Dermis microvascular lymphatic vessel endothelial cell (primary cell): Measurements from ENCODE around the gene FOXC2. TPM values are rescaled to one million over a fixed set of nuclear protein-coding genes. Genes with fewer than 3 reads are reported as not detected.

Experiments used
- DNase-seq, 2 donors: peaks; one replicate each; pipeline versions ENCODE4 v3.0.0 to v3.0.0-alpha.2; 2010; ENCODE audit warnings: low read depth in 2 of 2
- total RNA-seq: library from RNA; depleted of rRNA; stranded (reverse); fragments of >200 nt; gene quantifications from 2 replicates; pipeline ENCODE4 v1.2.1, GENCODE V29; 2014

The FOXC2 gene
- total RNA-seq, 1 donor from 2014 or later: 1.7 TPM

DNA sequence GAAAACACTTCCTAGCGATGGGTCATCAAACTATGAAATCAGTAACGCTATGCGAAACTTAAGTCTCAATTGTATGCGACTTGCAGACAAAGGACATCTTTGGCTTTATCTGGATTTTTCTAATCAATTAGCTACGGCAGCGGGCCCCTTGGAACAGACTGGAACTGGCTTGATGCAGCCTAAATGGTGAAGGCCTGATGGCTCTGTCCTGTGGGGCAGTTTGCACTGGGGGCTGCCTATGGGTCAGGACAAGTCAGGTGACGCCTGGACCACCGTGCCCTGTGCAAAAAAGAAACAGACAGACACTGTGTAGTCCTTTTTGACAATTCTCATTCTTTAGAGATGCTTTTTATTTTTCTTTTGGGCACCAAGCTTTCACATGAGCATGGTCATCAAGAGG, 33.6 kb upstream of the FOXC2 start:
- DNase-seq: no peak

DNA sequence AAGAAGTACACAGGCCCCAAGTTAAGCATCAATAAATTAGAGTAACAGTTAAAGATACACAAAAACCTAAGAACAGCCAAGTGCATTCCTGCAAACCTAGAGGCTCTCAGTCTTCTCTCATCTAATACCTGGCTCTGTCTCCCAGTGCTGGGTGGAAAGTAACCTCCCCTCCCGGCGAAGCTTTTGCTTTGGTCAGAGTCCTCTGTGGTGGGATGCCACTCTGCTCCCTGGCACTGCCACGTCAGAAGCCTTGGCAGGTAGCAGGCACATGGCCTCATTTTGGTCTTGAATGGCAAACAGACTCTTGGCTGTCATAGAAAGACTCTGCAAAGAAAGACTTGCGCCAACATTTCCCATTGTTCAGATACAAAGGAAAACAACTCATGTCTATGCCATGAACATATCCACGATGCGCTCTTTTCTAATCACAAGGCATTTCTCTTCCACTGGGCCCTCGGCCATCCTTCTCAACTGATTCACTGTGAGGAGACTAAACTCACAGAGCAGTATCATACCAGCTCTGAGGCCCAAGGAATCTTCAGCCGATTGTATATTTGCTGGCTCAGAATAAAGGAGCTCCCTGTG, 32.8 kb upstream of the FOXC2 start:
- DNase-seq: no peak

GRCh38 chr16:86534779-86535615, 31.6 kb upstream of the FOXC2 start:
- DNase-seq: no peak

- no peak for DNase-seq
Measured at GRCh38 chr16:86536621-86537020, 30.0 kb upstream of the FOXC2 start.

DNA sequence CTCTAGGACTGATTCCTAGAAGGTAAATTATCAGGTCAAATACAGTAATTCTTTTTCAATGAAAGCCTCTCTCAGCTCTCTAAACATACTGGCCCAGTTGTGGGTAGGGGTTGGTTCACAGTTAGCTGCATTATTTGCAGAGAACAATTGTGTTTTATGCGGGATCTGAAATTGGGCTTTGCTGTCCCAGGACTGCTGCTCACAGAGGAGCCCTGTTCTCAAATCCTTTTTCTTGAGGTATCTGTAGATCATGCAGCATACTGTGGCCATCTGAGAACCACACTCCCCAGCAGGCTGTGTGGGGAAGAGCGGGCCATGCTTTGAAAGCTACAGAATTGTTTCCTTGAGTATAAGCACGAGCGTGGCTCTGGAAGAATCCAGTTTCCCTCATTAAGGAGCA, 29.1 kb upstream of the FOXC2 start:
- no peak for DNase-seq

DNA sequence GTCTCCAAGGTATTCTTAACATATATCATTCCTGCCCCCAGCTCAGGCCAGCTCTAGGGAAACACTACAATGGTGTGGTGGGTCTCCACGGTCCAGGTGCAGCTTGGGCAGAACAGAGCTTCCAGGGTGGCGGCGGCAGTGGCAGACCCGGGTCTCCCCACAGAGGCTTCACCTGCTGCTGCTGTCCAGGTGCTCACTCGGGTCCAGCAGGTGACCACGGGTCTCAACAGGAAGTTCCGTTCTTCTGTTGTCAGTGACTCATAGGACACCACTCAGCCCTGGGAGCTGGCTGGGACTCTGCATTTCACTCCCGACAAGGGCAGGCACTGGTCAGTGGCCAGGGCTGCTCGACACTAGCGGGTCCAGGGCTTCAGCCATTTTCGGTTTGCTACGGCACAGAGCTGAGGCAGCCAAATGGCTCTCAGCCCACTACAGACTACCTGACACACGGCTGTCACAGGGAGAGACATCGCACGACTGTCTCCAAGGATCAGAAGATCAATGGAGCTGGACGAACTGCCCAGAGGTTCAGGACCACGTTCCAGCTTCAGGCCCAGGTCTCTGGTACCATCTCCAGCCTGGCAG, 28.3 kb upstream of the FOXC2 start:
- DNase-seq: no peak

DNA sequence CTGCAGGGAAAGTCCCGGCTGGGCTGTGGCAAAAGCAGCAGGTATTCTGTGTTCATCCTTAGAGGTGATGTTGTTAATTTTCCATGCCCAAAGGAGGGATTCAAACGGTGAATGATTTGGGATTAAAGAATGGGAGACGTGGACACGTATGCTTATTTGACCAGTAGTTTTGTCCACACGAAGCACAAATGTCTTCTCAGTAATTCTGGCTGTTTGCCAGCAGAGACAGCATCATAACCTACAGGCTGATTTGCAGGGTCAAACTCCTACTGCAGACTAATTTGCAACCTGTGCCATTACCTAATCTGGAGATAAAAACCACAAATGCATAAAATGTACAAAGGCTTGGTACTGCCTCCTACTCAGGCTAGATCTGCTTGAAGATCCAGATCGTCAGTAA, 25.7 kb upstream of the FOXC2 start:
- no peak for DNase-seq

DNA sequence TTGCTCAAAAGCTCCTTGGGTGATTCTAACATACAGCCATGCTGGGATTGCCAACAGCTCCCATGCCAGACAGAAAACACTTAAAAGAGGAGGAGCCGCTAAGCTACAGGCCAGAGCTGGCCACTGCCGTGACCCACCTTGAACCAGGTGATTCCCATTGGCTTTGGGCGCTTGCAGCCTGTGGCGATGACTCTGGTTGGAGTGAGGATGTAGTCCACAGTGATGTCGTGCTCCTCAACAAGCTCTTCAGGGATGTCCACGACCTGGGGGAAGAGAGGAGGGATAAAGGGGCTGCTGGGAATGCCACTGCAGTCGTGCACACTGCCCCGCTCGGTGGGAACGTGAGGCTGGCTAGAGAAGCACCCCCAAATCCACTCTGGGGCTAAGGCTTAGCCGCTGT, 25.1 kb upstream of the FOXC2 start:
- DNase-seq: no peak

DNA sequence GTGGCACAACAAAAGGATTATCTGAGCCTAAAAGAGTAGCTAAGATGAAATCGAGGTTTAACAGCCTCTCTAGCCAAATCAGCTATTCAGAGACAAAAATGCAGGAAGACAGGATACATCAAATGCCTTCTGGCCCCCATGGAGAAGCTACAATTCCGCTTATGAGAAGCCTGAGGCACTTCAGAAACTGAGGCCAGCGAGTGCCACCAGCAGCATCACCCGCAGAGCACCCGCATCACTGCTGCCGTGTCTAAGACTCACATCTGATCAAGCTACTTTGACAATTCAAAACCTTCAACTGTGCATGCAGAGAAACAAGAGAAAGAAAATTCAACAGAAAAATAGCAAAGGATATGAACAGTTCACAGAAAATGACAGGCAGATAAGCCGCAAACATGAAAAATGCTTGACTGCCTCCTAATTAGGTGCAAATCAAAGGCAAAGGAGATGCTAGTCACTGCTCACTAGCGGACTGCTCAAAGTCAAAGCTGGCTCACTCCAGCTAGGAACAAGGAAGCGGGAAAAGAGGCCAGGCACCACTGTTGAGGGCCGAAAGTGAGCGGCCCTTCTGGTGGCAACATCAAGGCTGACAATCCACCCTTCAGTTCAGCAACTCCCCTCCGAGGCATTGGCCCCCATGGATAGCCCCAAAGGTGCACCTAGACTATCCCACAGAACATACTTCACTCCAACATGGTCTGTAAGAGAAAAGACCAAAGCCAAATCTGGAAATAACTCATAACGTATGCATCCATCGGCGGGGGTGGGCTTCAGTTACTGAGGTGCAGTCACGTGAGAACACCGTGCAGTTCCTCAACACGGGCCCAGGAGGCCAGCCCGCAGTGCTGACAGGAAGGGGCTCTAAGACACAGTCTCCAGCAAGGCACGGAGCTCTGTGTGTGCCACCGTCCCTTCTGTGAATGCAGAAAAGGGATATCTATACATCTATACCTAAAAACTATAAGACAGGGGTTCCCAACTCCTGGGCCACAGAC, 23.6 kb upstream of the FOXC2 start:
- no peak for DNase-seq

- DNase-seq: no peak
Measured at GRCh38 chr16:86545481-86545880, 21.1 kb upstream of the FOXC2 start.

GRCh38 chr16:86545954-86546637, 20.5 kb upstream of the FOXC2 start:
- DNase-seq: peak in 1 of 2 donors; percentile 13

DNA sequence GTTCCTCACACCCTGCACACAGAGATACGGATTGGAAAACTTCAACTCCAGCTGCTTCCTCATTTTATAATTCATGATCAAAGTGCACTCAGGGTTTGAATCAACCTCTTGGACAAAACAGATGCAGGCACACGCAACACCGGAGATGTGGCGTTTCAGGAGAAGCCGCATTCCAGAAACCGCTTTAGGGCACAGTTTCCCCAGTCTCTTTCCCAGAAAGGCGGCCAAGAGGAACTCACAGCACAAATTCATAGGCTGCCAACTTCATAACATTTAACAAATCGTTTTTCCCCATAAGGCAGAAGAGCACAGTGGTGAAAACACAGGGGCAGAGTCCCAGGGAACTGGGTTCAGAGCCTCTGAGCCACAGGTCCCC, 20.0 kb upstream of the FOXC2 start:
- DNase-seq: no peak

GRCh38 chr16:86547286-86547685, 19.3 kb upstream of the FOXC2 start:
- no peak for DNase-seq

- no peak for DNase-seq
Measured at GRCh38 chr16:86549076-86549892, 17.3 kb upstream of the FOXC2 start.

DNA sequence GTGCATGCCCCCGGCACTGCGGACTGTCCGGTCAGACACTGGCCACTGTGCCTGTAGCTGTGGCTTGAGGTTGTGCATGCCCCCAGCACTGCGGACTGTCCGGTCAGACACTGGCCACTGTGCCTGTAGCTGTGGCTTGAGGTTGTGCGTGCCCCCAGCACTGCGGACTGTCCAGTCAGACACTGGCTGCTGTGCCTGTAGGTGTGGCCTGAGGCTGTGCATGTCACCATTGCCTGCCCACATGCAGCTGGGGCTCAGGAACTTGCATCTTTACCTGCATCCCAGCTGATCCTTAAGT, 16.8 kb upstream of the FOXC2 start:
- no peak for DNase-seq

DNA sequence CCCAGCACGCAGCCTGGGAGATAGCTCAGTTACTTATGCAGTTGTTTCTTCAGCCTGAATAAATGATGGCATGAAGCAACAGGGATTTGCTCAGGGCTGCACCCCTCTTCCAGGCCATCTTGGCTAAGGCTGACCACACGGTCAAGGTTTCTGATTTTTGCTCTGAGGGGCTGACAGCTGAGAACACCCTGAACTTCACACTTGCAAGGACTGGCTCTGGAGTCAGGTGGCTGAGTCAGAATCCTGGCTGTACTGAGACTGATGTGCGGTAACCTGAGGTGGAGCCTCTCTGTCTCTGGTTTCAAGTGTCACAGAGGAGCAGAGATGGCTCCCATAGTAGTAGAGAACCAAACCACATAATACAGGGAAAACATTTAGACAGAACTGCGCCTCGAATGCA, 16.3 kb upstream of the FOXC2 start:
- DNase-seq: no peak

DNA sequence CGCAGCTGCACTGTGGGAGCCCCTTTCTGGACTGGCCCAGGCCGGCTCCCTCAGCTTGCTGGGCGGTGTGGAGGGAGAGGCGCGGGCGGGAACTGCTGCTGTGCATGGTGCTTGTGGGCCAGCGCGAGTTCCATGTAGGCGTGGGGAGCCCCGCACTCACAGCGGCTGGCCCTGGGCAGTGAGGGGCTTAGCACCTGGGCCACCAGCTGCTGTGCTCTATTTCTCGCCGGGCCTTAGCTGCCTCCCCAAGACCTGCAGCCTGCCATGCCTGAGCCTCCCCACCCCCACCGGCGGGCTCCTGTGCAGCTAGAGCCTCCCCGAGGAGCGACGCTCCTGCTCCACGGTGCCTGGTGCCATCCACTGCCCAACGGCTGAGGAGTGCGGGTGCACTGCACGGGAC, 13.3 kb upstream of the FOXC2 start:
- no peak for DNase-seq

DNA sequence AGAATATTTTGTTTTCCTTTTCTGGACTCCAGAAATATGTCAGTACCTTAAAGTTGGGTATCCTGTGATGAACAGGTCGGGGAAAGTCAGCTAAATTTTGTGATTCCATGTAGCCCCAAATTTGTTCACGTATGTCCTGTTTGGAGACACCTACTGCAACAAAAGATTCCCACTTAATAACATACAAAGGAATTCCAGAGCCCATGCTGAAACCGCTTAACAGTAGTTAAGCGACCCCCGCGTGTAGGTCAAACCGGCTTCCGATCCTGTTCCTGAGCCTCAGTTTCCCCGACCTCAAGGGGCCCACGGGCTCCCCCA, 12.1 kb upstream of the FOXC2 start:
- DNase-seq: peak in 1 of 2 donors; percentile 16

- peak; percentile 88 to 92 for DNase-seq
Measured at GRCh38 chr16:86554917-86555703, 11.5 kb upstream of the FOXC2 start, which contains the start of gene MTHFSD. MTHFSD (minus strand) TSS chr16:86555235; CDS start chr16:86555184, 51 bp downstream.

DNA sequence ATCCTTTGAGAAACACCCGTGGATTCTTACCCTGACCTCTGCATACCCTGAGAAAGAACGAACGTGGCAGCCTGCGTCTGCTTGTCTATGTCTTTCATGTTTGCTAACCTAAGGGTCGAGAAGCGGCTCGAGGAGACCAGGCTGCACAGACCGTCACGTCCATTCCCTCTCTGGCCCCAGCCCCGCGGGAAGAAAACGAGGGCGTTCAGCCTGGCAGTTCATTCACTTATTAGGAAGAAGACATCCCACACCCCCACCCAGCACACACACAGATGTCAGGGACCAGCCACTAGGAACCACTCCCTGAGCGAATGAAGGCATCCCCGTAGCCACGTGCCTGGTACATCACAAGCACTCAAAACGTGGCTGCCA, 10.9 kb upstream of the FOXC2 start:
- no peak for DNase-seq
